Neural crest cell (in vitro differentiated cells): ENCODE results near the gene ANXA6. TPM values are rescaled to one million over a fixed set of nuclear protein-coding genes. Genes with fewer than 3 reads are reported as not detected.

Experiments
- DNase-seq: peaks from one replicate; pipeline ENCODE4 v3.0.0; 2021; ENCODE audit warnings: low read depth, mixed read lengths, low spot score
- H3K27ac Mint-ChIP-seq: one replicate; pipeline ENCODE4 v1.8.0; 2021; ENCODE audit warnings: mild to moderate bottlenecking, mixed read lengths; ENCODE audit not compliant: unreplicated experiment
- H3K27me3 Mint-ChIP-seq: 2 replicates; pipeline ENCODE4 v1.8.0; 2021; ENCODE audit warnings: low read depth, mild to moderate bottlenecking, mixed read lengths
- H3K36me3 Mint-ChIP-seq: 2 replicates; pipeline ENCODE4 v1.8.0; 2021; ENCODE audit warnings: low read depth, mild to moderate bottlenecking, mixed read lengths
- H3K4me1 Mint-ChIP-seq: 2 replicates; pipeline ENCODE4 v1.8.0; 2021; ENCODE audit warnings: mixed read lengths
- H3K4me3 Mint-ChIP-seq: one replicate; pipeline ENCODE4 v1.8.0; 2021; ENCODE audit warnings: mild to moderate bottlenecking, mixed read lengths
- H3K9me3 Mint-ChIP-seq: 2 replicates; pipeline ENCODE4 v1.8.0; 2021; ENCODE audit warnings: mixed read lengths
- CTCF ChIP-seq: fragments of 200-600 bp; sonication (generic); conservative IDR thresholded peaks from 2 replicates; pipeline ENCODE4 v1.5.0; 2021; ENCODE audit warnings: antibody characterized with exemption, mild to moderate bottlenecking
- long read RNA-seq: library from polyadenylated mRNA; unstranded; transcript quantifications from one replicate; pipeline ENCODE4 v2.0.0, GENCODE V29; 2020
- total RNA-seq: library from RNA; stranded (reverse); gene quantifications from 2 replicates; pipeline ENCODE4 v1.2.1, GENCODE V29; 2021

The ANXA6 gene
- 142 and 151 TPM in 2 replicates for total RNA-seq
- long read RNA-seq, transcript ANXA6-201 (26 exons, 2,593 nt): major isoform, 175 of 243 reads
- long read RNA-seq, partial matches to known transcripts: 16 of 243 reads
- long read RNA-seq, other reads (novel, unspliced or antisense): 52 of 243 reads

GRCh38 chr5:151157426-151158286 is at the start of gene ANXA6:
Gene ANXA6 (minus strand): TSS chr5:151157779. CDS start chr5:151147901, 9,878 bp downstream.
- Mint-ChIP-seq H3K4me3 (peak within 1 kb of the TSS; percentile 94), H3K9me3 (no peaks in the 10 kb centered on the region), H3K4me1 (peaks cover 45% of the 10 kb centered on the region), H3K27me3 (no peaks in the 10 kb centered on the region), H3K36me3 (no peaks in the 10 kb centered on the region), H3K27ac (peak within 1 kb of the TSS; percentile 98)
- DNase-seq: peak; percentile 65
- no peak for TF ChIP-seq CTCF

DNA sequence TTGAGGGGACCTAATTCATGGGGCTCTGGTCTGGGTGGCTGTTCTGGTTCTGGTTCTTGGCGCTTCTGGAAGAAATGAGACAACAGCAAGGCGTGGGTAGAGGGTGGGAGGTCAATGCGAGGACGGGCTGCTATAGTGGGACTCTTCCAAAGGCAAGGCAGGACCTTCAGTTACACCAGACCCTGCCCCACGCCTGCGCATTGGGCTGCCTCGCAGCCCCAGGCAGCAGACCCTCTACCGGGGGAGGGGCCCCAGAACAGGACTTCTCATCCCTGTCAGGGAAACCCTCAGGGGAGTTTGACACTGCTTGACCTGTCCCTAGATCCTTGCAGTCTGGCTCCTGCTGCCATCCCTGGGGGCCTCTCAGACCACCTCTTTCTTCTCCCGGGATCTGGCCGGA is 47.8 kb upstream of the ANXA6 start:
- Mint-ChIP-seq H3K27ac (no peak overlapping the region), H3K4me3 (no peak overlapping the region), H3K4me1 (no peaks in the 10 kb centered on the region), H3K27me3 (peaks cover 4% of the 10 kb centered on the region), H3K9me3 (no peaks in the 10 kb centered on the region), H3K36me3 (no peaks in the 10 kb centered on the region)
- DNase-seq: no peak
- no peak for TF ChIP-seq CTCF

GRCh38 chr5:151204051-151204450 is 46.5 kb upstream of the ANXA6 start:
- no peak for DNase-seq
- H3K27me3 Mint-ChIP-seq: peaks cover 4% of the 10 kb centered on the region
- H3K36me3 Mint-ChIP-seq: no peaks in the 10 kb centered on the region
- no peaks in the 10 kb centered on the region for H3K4me1 Mint-ChIP-seq
- no peak overlapping the region for H3K4me3 Mint-ChIP-seq
- TF ChIP-seq CTCF: no peak
- no peak overlapping the region for H3K27ac Mint-ChIP-seq
- no peaks in the 10 kb centered on the region for H3K9me3 Mint-ChIP-seq

DNA sequence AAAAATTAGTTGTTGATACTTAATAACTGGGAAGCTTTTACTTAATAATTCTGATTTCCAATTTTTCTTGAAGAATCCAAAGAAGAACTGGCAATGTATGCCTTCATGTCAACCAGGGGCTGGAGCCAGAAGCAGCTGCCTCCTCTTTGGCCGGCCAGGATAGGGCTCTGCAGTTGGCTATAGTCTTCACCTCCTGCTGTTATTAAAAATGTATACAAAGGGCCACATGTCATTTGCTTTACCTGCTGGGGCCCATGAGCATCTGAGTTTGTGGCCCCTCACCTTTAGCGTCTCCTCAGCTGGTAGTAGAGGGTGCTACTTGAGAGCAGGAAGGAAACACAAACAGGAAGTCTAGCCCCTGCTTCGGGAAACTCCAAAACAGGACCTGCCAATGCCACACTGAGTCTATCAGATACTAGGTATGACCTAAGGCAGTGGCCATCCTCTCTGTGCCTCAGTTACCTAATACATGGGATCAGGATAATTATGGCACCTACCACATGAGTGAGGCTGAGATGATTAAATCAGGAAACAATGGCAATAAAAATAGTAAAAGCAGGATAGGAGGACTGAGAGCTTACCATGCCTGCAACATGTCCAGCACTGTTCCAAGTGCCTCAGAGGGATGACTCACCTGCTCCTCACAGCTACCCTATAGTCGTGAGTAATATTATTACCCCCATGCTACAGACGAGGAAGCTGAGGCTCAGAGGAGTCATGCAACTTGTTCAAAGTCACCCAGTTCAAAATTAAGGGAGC is 45.0 kb upstream of the ANXA6 start:
- DNase-seq: no peak
- H3K4me3 Mint-ChIP-seq: no peak overlapping the region
- no peak for TF ChIP-seq CTCF
- H3K36me3 Mint-ChIP-seq: no peaks in the 10 kb centered on the region
- no peaks in the 10 kb centered on the region for H3K9me3 Mint-ChIP-seq
- H3K4me1 Mint-ChIP-seq: no peaks in the 10 kb centered on the region
- H3K27me3 Mint-ChIP-seq: peaks cover 4% of the 10 kb centered on the region
- H3K27ac Mint-ChIP-seq: no peak overlapping the region

DNA sequence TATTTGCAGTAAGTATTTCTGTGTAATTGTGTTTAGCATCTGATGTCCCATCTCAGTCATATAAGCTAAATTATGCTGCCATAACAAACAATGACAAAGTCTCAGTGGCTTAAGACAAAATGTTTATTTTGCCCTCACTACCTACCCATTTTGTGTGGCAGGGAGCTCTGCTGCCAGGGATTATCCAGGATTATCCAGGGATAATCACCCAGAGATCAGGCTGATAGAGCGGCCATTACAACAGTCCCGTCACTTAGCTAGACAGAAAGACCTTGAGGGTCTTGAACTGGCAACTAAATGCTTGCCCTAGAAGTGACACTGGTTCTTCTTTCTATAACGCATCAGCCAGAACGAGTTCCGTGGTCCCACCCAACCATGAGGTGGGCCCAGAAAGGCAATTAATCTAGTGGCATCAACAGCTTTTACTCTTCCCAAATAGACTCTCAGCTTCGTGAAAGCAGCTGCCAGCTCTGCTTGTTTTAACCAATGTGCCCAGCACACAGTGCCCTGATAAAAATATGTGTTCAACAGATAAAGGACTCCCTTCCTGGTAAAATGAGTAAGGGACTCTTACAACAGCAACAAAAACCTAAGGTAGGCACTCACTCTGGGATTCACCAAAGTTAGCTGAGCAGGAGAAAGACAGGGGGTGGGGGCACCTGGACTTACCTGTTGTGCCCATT is 43.5 kb upstream of the ANXA6 start:
- Mint-ChIP-seq H3K27me3 (peaks cover 4% of the 10 kb centered on the region), H3K4me3 (no peak overlapping the region), H3K27ac (no peak overlapping the region), H3K9me3 (no peaks in the 10 kb centered on the region), H3K36me3 (no peaks in the 10 kb centered on the region), H3K4me1 (no peaks in the 10 kb centered on the region)
- DNase-seq: no peak
- no peak for TF ChIP-seq CTCF
